ENCODE measurements around the gene DOK7. TPM values are rescaled to one million over a fixed set of nuclear protein-coding genes. Genes with fewer than 3 reads are reported as not detected.

Gene DOK7
- total RNA-seq, 2 experiments from 2014 or later = not detected

DNA sequence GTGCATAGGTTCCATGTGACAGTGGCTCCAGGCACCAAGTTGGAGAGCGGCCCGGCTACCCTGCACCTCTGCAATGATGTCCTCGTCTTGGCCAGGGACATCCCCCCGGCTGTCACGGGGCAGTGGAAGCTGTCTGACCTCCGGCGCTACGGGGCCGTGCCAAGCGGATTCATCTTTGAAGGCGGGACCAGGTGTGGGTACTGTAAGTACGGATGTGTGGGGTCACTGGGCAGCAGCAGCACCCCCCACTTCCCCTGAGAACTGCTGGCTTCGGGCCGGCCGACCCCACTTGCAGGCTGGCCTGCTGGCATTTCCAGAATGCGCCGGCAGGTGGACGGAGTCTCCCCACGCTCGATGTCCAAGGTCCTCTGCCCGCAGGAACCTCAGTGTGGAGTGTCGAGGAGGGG lies 13.2 kb downstream of the DOK7 start:
- H3K4me1 ChIP-seq (ENCODE audit: insufficient read depth, low read length) = peaks cover 7% of the 10 kb centered on the region
- no peaks in the 10 kb centered on the region for H3K4me1 Mint-ChIP-seq (ENCODE audit: low read depth)
- H3K27me3 Mint-ChIP-seq = peaks cover 11% of the 10 kb centered on the region
- H3K27me3 ChIP-seq (ENCODE audit: control insufficient read depth in 1 of 2, insufficient read depth in 2 of 2, low read length in 2 of 2) = peaks cover 9 to 11% of the 10 kb centered on the region in 2 experiments
- no peak overlapping the region for H3K27ac Mint-ChIP-seq
- no peaks in the 10 kb centered on the region for H3K36me3 ChIP-seq (ENCODE audit: insufficient read depth, low read length)
- intact Hi-C loops (cut with DNase I, micrococcal nuclease) = no loop called here
- POLR2A ChIA-PET = no interaction called here
- peaks cover 0 to 10% of the 10 kb centered on the region in 2 experiments for H3K9me3 ChIP-seq (ENCODE audit: control insufficient read depth in 1 of 2, insufficient read depth in 1 of 2, low read length in 2 of 2)
- H3K27ac ChIP-seq (ENCODE audit: low read depth in 1 of 2, low read length in 2 of 2) = no peak overlapping the region
- CTCF ChIA-PET = no interaction called here
- H3K36me3 Mint-ChIP-seq (ENCODE audit: low read depth) = no peaks in the 10 kb centered on the region
- H3K4me3 Mint-ChIP-seq = no peak overlapping the region
- ATAC-seq (ENCODE audit: poor library complexity) = no peak
- H3K4me3 ChIP-seq (ENCODE audit: low read length) = no peak overlapping the region
- TF ChIP-seq, protein P1, sequence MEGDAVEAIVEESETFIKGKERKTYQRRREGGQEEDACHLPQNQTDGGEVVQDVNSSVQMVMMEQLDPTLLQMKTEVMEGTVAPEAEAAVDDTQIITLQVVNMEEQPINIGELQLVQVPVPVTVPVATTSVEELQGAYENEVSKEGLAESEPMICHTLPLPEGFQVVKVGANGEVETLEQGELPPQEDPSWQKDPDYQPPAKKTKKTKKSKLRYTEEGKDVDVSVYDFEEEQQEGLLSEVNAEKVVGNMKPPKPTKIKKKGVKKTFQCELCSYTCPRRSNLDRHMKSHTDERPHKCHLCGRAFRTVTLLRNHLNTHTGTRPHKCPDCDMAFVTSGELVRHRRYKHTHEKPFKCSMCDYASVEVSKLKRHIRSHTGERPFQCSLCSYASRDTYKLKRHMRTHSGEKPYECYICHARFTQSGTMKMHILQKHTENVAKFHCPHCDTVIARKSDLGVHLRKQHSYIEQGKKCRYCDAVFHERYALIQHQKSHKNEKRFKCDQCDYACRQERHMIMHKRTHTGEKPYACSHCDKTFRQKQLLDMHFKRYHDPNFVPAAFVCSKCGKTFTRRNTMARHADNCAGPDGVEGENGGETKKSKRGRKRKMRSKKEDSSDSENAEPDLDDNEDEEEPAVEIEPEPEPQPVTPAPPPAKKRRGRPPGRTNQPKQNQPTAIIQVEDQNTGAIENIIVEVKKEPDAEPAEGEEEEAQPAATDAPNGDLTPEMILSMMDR (IDR thresholded peaks at IDR 0.05) = no peak
- no peak for DNase-seq
- no peaks in the 10 kb centered on the region for H3K9me3 Mint-ChIP-seq

DNA sequence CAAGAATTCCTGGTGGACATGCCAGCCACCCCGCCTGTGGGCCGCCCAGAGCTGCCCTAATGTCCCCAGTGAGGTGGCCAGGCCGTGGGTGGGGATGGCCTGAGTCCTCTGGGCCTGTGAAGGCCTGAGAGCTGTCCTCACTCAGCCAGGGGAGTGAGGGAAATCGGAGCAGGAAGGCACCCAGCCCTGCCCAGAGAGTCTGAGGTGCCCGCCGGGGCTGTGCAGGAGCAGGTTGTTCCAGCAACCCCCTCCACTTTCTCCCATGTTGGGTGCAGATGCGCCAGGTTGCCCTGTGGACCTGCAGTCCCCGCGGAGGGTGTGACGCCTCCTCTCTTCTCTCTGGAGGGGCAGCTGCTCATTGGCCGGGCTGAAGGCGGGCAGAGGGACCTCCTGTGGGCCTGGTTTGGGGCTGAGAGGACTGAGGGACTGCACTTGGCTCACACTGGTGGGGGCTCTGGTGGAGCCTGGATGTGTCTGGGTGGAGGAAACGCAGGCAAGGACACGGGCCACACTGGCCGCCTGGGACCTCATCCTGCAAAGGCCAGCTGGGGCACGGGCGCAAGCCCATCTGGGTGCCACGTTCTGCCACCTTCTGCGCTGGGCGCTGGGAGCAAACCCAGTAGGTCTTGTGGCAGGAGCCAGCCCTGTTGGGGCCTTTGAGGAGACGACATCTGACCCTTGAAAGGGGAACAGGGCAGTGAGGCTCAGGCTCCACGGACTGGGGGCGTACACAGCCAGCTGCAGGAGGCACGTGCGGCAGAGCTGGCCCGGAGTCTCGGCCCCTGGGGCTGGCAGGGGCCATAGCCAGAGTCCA lies 14.0 kb downstream of the DOK7 start:
- Mint-ChIP-seq H3K27ac (no peak overlapping the region), H3K36me3 (ENCODE audit: low read depth) (no peaks in the 10 kb centered on the region), H3K4me3 (no peak overlapping the region), H3K9me3 (no peaks in the 10 kb centered on the region), H3K27me3 (peaks cover 19% of the 10 kb centered on the region), H3K4me1 (ENCODE audit: low read depth) (no peaks in the 10 kb centered on the region)
- no peaks in the 10 kb centered on the region for H3K36me3 ChIP-seq (ENCODE audit: insufficient read depth, low read length)
- peaks cover 9 to 11% of the 10 kb centered on the region in 2 experiments for H3K27me3 ChIP-seq (ENCODE audit: control insufficient read depth in 1 of 2, insufficient read depth in 2 of 2, low read length in 2 of 2)
- DNase-seq (no peak), ATAC-seq (ENCODE audit: poor library complexity) (no peak)
- intact Hi-C loops (cut with DNase I, micrococcal nuclease) = no loop called here
- H3K4me3 ChIP-seq (ENCODE audit: low read length) = no peak overlapping the region
- no peak overlapping the region for H3K27ac ChIP-seq (ENCODE audit: low read depth in 1 of 2, low read length in 2 of 2)
- TF ChIP-seq, protein P1 (IDR thresholded peaks at IDR 0.05) = no peak
- CTCF ChIA-PET = no interaction called here
- POLR2A ChIA-PET = no interaction called here
- peaks cover 7% of the 10 kb centered on the region for H3K4me1 ChIP-seq (ENCODE audit: insufficient read depth, low read length)
- H3K9me3 ChIP-seq (ENCODE audit: control insufficient read depth in 1 of 2, insufficient read depth in 1 of 2, low read length in 2 of 2) = peaks cover 0 to 10% of the 10 kb centered on the region in 2 experiments

DNA sequence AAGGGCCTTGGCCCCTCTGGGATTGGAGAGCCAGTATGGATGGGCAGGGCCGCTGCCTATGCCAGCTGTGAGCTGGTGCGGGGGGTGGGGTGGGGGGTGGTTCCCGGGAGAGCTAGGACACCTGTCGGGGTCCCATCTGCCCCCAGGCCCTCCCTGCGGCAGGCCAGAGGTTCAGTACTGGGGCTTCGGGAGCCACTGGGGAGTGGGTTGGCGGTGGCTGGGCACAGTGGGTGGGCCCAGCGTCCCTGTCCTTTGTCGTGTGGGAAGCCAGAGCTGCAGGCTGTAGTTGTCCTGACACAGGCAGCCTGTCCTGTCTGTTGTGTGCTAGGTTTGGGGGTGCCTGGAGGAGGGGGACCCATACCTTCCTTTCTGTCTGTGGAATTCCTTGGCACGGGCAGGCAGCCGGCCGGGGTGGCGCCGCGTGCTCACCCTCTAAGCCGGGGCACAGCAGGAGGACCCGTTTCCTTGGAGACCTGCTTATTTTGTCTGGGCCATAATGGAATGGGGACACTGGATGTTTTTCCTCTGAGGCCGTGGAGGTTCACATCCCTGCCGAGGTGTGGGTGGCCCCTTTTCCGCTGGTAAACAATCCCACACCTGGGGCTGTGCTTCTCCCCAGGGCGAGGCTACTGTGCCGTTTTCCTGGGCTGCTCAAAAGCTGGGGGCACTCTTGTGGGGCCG lies 14.8 kb downstream of the DOK7 start:
- no peak overlapping the region for H3K4me3 ChIP-seq (ENCODE audit: low read length)
- TF ChIP-seq, protein P1 (IDR thresholded peaks at IDR 0.05) = no peak
- H3K27ac Mint-ChIP-seq = no peak overlapping the region
- DNase-seq = no peak
- peaks cover 19% of the 10 kb centered on the region for H3K27me3 Mint-ChIP-seq
- ChIA-PET CTCF (no interaction called here), POLR2A (no interaction called here)
- ATAC-seq (ENCODE audit: poor library complexity) = no peak
- no peaks in the 10 kb centered on the region for H3K9me3 Mint-ChIP-seq
- H3K27me3 ChIP-seq (ENCODE audit: control insufficient read depth in 1 of 2, insufficient read depth in 2 of 2, low read length in 2 of 2) = peaks cover 9 to 15% of the 10 kb centered on the region in 2 experiments
- H3K27ac ChIP-seq (ENCODE audit: low read depth in 1 of 2, low read length in 2 of 2) = no peak overlapping the region
- intact Hi-C loops (cut with DNase I, micrococcal nuclease) = no loop called here
- H3K4me1 ChIP-seq (ENCODE audit: insufficient read depth, low read length) = peaks cover 7% of the 10 kb centered on the region
- H3K4me3 Mint-ChIP-seq = no peak overlapping the region
- peaks cover 0 to 10% of the 10 kb centered on the region in 2 experiments for H3K9me3 ChIP-seq (ENCODE audit: control insufficient read depth in 1 of 2, insufficient read depth in 1 of 2, low read length in 2 of 2)
- H3K36me3 Mint-ChIP-seq (ENCODE audit: low read depth) = no peaks in the 10 kb centered on the region
- no peaks in the 10 kb centered on the region for H3K36me3 ChIP-seq (ENCODE audit: insufficient read depth, low read length)
- H3K4me1 Mint-ChIP-seq (ENCODE audit: low read depth) = no peaks in the 10 kb centered on the region

Measured in CD4-positive, alpha-beta T cell (primary cell).